Fibroblast of lung (primary cell): ENCODE results near the gene PYHIN1.

Source experiments
- CTCF ChIP-seq, 2 donors: IDR thresholded peaks in 1 of 2; conservative IDR thresholded peaks in 1 of 2; 1 replicate in 1 of 2; 2 replicates in 1 of 2; pipeline ENCODE4 v1.5.1; 2011 to 2012; ENCODE audit warnings: low read length in 2 of 2, control low read depth in 1 of 2, inconsistent platforms in 1 of 2, low read depth in 1 of 2, mild to moderate bottlenecking in 1 of 2
- EZH2 ChIP-seq: IDR thresholded peaks from 2 replicates; pipeline ENCODE4 v1.5.1; 2012; ENCODE audit warnings: low read length, control low read depth, mild to moderate bottlenecking; ENCODE audit errors: missing control alignments

DNA sequence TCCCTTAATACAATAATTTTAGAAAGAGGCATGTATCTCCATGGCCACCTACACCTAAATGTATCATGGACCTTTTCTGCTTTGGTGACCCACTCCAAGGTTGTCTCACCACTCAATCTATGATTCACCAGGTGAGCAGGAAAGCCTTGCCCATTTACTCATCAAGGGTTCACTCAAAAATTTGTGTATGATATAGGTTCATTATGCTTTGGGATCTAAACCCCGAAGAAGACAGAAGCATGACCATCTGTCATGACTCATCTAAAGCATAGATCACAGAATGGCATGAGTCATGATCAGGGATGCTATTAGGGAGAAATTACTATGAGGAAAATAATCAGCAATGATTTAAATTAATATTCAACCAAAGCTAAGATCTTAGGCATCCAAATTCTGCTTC is 38.5 kb downstream of the PYHIN1 start:
- TF ChIP-seq CTCF (conservative IDR thresholded peaks at IDR 0.05 in 1 of 2, IDR thresholded peaks at IDR 0.05 in 1 of 2; ENCODE audit: low read depth in 1 of 2, low read length in 2 of 2): no peak
- TF ChIP-seq EZH2: no peak
